Measurements from ENCODE around the gene MED22.

MED22 gene

GRCh38 chr9:133361507-133362092 is 13.7 kb upstream of the MED22 start:
- no peak overlapping the region for H3K4me2 ChIP-seq (ENCODE audit: low read depth, low read length, poor library complexity, severe bottlenecking)
- no peaks in the 10 kb centered on the region for H3K9me3 ChIP-seq (ENCODE audit: insufficient read depth, low read depth, low read length)
- H2AFZ ChIP-seq (ENCODE audit: low read length) = no peak overlapping the region
- peaks cover 40% of the 10 kb centered on the region for H4K20me1 ChIP-seq (ENCODE audit: insufficient read depth, low read length, poor library complexity, severe bottlenecking)
- no peaks in the 10 kb centered on the region for H3K9me2 ChIP-seq (replicated peaks; ENCODE audit: low read depth, low read length)
- peaks cover 70% of the 10 kb centered on the region; the same call in 1 of the 2 replicates for H3K36me3 ChIP-seq (ENCODE audit: insufficient read depth, low read length)
- TF ChIP-seq CTCF (conservative IDR thresholded peaks at IDR 0.05; ENCODE audit: low read length) = no peak
- no peak for TF ChIP-seq EZH2phosphoT487 (IDR thresholded peaks at IDR 0.05; ENCODE audit: borderline replicate concordance)
- peaks cover 6% of the 10 kb centered on the region for H3K4me1 ChIP-seq (ENCODE audit: insufficient read depth, low read length, poor library complexity, severe bottlenecking)
- H3F3A ChIP-seq (ENCODE audit: low read depth) = no peaks in the 10 kb centered on the region
- no peak overlapping the region for H3K4me3 ChIP-seq (ENCODE audit: low read length, poor library complexity, severe bottlenecking)
- peaks cover 58% of the 10 kb centered on the region for H3K79me2 ChIP-seq (ENCODE audit: insufficient read depth, low read length)
- H3K27me3 ChIP-seq (ENCODE audit: insufficient read depth, low read length, poor library complexity, severe bottlenecking) = no peaks in the 10 kb centered on the region
- H3K9ac ChIP-seq (ENCODE audit: low read depth, low read length, poor library complexity, severe bottlenecking) = no peak overlapping the region

- Histone ChIP-seq H3K36me3 (ENCODE audit: insufficient read depth, low read length) (peaks cover 61% of the 10 kb centered on the region; the same call in 1 of the 2 replicates), H2AFZ (ENCODE audit: low read length) (no peak overlapping the region), H4K20me1 (ENCODE audit: insufficient read depth, low read length, poor library complexity, severe bottlenecking) (peaks cover 35% of the 10 kb centered on the region)
Measured at GRCh38 chr9:133360400-133361393, 12.8 kb upstream of the MED22 start.

More at GRCh38 chr9:133360400-133361393, 12.8 kb upstream of the MED22 start:
- Histone ChIP-seq H3K9ac (ENCODE audit: low read depth, low read length, poor library complexity, severe bottlenecking) (no peak overlapping the region), H3K27me3 (ENCODE audit: insufficient read depth, low read length, poor library complexity, severe bottlenecking) (no peaks in the 10 kb centered on the region), H3K9me3 (ENCODE audit: insufficient read depth, low read depth, low read length) (no peaks in the 10 kb centered on the region), H3K4me2 (ENCODE audit: low read depth, low read length, poor library complexity, severe bottlenecking) (no peak overlapping the region), H3K9me2 (replicated peaks; ENCODE audit: low read depth, low read length) (no peaks in the 10 kb centered on the region), H3K79me2 (ENCODE audit: insufficient read depth, low read length) (peaks cover 54% of the 10 kb centered on the region), H3K4me3 (ENCODE audit: low read length, poor library complexity, severe bottlenecking) (no peak overlapping the region), H3F3A (ENCODE audit: low read depth) (no peaks in the 10 kb centered on the region), H3K4me1 (ENCODE audit: insufficient read depth, low read length, poor library complexity, severe bottlenecking) (peaks cover 6% of the 10 kb centered on the region)
- TF ChIP-seq CTCF (conservative IDR thresholded peaks at IDR 0.05; ENCODE audit: low read length) = no peak
- no peak for TF ChIP-seq EZH2phosphoT487 (IDR thresholded peaks at IDR 0.05; ENCODE audit: borderline replicate concordance)

Data from Loucy (cell line).